CD4-positive, CD25-positive, alpha-beta regulatory T cell (primary cell): ENCODE measurements around the gene IQSEC1. TPM values are rescaled to one million over a fixed set of nuclear protein-coding genes. Genes with fewer than 3 reads are reported as not detected.
A peak's percentile ranks its signal among the peaks of the same experiment; 100 is the strongest.

Source experiments
- ATAC-seq, 2 donors: fragments of 150-1000 bp; cut with Tn5 transposase; one replicate each; pipeline ENCODE4 v1.10.0; 2021; ENCODE audit warnings: low read depth in 2 of 2, moderate number of reproducible peaks in 2 of 2, moderate library complexity in 1 of 2
- DNase-seq, 3 donors: peaks; one replicate each; pipeline versions ENCODE4 v3.0.0 to v3.0.0-alpha.2; 2012 to 2022; ENCODE audit warnings: mixed read lengths in 1 of 3
- H3K27ac ChIP-seq: one replicate; pipeline ENCODE4 v1.7.0; 2013; ENCODE audit warnings: mild to moderate bottlenecking, low read length; ENCODE audit not compliant: insufficient read depth, poor library complexity, severe bottlenecking
- H3K27me3 ChIP-seq: one replicate; pipeline ENCODE4 v1.7.0; 2013; ENCODE audit warnings: low read length; ENCODE audit not compliant: control insufficient read depth, insufficient read depth
- H3K36me3 ChIP-seq: one replicate; pipeline ENCODE4 v1.7.0; 2013; ENCODE audit warnings: mild to moderate bottlenecking, low read length, moderate library complexity; ENCODE audit not compliant: control insufficient read depth, insufficient read depth
- H3K4me1 ChIP-seq: 2 replicates; pipeline ENCODE4 v1.7.0; 2013; ENCODE audit warnings: mild to moderate bottlenecking, low read length; ENCODE audit not compliant: insufficient read depth, control insufficient read depth, poor library complexity, severe bottlenecking
- H3K4me3 ChIP-seq: one replicate; pipeline ENCODE4 v1.7.0; 2013; ENCODE audit warnings: low read depth, mild to moderate bottlenecking, low read length, moderate library complexity
- H3K9me3 ChIP-seq, 2 experiments: 1 replicate in 1 of 2; 2 replicates in 1 of 2; pipeline ENCODE4 v1.7.0; 2013; ENCODE audit warnings: low read length in 2 of 2, mild to moderate bottlenecking in 1 of 2, moderate library complexity in 1 of 2; ENCODE audit not compliant: control insufficient read depth in 2 of 2
- H3K27ac Mint-ChIP-seq, 3 donors: one replicate each; pipeline ENCODE4 v1.8.0; 2020 to 2022; ENCODE audit warnings: mild to moderate bottlenecking in 3 of 3, mixed read lengths in 3 of 3, moderate library complexity in 2 of 3
- H3K27me3 Mint-ChIP-seq: one replicate; pipeline ENCODE4 v1.8.0; 2022; ENCODE audit warnings: mild to moderate bottlenecking, mixed read lengths
- H3K36me3 Mint-ChIP-seq: one replicate; pipeline ENCODE4 v1.8.0; 2020; ENCODE audit warnings: mixed read lengths
- H3K4me1 Mint-ChIP-seq, 4 donors: one replicate each; pipeline ENCODE4 v1.8.0; 2020 to 2022; ENCODE audit warnings: mixed read lengths in 4 of 4, mild to moderate bottlenecking in 1 of 4
- H3K4me3 Mint-ChIP-seq, 4 donors: one replicate each; pipeline ENCODE4 v1.8.0; 2020 to 2022; ENCODE audit warnings: mild to moderate bottlenecking in 4 of 4, mixed read lengths in 4 of 4, moderate library complexity in 3 of 4
- H3K9me3 Mint-ChIP-seq, 7 donors: one replicate each; pipeline ENCODE4 v1.8.0; 2020 to 2022; ENCODE audit warnings: mixed read lengths in 7 of 7, mild to moderate bottlenecking in 3 of 7, moderate library complexity in 2 of 7
- polyA plus RNA-seq, 4 donors: library from polyadenylated mRNA; unstranded; fragments of 300-500 nt; fragmentation: Illumina TruSeq; gene quantifications; one replicate each; pipeline ENCODE4 v1.2.3, GENCODE V29; 2021
- total RNA-seq: library from RNA; stranded (reverse); gene quantifications from one replicate; pipeline ENCODE4 v1.2.3, GENCODE V29; 2022

Gene IQSEC1
- total and polyA plus RNA-seq, 5 donors from 2014 or later = 17.7 to 131 (median 21.1) TPM

DNA sequence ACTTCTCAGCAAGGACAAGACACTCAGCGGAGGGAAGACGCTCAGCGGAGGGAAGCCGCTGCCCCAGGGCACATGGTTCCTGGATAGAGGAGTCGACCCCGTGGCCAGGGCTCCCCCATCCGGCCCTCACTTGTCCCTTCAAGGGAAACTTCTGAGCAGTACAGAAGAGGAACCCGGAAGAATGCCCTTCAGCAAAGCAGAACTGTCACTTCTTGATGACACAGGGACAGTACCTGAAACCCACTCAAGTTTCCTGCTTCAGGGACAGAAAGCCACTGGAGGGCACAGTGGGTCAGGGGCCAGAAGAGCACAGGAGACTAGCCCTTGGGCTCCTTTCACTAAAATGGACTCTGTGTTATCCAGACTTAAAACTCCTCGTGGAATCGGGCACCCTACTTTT, 134.1 kb downstream of the IQSEC1 start:
- no peak overlapping the region for H3K4me3 Mint-ChIP-seq
- peaks cover 0 to 11% (median 6%) of the 10 kb centered on the region in 4 donors for H3K4me1 Mint-ChIP-seq
- DNase-seq (no peak), ATAC-seq (no peak)
- no peak overlapping the region for H3K4me3 ChIP-seq
- H3K27me3 ChIP-seq = no peaks in the 10 kb centered on the region
- H3K27ac Mint-ChIP-seq = peak overlapping the region in 1 of 3 donors; percentile 57
- no peak overlapping the region for H3K27ac ChIP-seq
- no peaks in the 10 kb centered on the region for H3K9me3 ChIP-seq
- no peaks in the 10 kb centered on the region for H3K4me1 ChIP-seq
- peaks cover 9% of the 10 kb centered on the region for H3K36me3 Mint-ChIP-seq
- no peaks in the 10 kb centered on the region for H3K9me3 Mint-ChIP-seq
- no peaks in the 10 kb centered on the region for H3K27me3 Mint-ChIP-seq
- peaks cover 79% of the 10 kb centered on the region for H3K36me3 ChIP-seq

DNA sequence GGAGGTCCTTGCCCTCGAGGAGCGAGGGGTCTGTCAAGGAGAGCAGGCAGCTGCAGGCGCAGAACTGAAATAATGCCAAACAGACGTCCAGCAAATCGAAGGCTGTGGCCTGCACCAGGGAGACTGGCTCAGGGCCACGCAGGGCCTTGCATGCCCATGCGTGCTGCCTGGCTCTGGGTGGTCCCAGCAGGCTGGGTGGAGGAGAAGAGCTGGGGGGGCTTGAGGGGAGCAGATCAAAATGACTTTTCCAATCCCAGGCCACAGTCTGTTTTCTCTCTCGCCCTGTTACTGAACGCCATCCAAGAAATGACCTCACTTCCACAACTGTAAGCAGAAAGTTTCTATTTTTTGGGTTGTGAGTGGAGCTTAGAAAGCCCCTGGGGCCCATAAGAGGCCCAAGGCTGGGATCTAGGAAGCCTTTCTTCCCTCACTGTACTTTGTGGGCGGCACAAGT, 134.9 kb downstream of the IQSEC1 start:
- no peak overlapping the region for H3K4me3 ChIP-seq
- H3K9me3 ChIP-seq = no peaks in the 10 kb centered on the region
- peaks cover 87% of the 10 kb centered on the region for H3K36me3 ChIP-seq
- no peak overlapping the region for H3K27ac ChIP-seq
- H3K4me1 ChIP-seq = no peaks in the 10 kb centered on the region
- Mint-ChIP-seq H3K36me3 (peaks cover 9% of the 10 kb centered on the region), H3K27ac (peak overlapping the region in 1 of 3 donors; percentile 63), H3K4me3 (no peak overlapping the region), H3K9me3 (no peaks in the 10 kb centered on the region), H3K4me1 (peaks cover 0 to 12% (median 6%) of the 10 kb centered on the region in 4 donors), H3K27me3 (no peaks in the 10 kb centered on the region)
- ATAC-seq (no peak), DNase-seq (no peak)
- no peaks in the 10 kb centered on the region for H3K27me3 ChIP-seq

DNA sequence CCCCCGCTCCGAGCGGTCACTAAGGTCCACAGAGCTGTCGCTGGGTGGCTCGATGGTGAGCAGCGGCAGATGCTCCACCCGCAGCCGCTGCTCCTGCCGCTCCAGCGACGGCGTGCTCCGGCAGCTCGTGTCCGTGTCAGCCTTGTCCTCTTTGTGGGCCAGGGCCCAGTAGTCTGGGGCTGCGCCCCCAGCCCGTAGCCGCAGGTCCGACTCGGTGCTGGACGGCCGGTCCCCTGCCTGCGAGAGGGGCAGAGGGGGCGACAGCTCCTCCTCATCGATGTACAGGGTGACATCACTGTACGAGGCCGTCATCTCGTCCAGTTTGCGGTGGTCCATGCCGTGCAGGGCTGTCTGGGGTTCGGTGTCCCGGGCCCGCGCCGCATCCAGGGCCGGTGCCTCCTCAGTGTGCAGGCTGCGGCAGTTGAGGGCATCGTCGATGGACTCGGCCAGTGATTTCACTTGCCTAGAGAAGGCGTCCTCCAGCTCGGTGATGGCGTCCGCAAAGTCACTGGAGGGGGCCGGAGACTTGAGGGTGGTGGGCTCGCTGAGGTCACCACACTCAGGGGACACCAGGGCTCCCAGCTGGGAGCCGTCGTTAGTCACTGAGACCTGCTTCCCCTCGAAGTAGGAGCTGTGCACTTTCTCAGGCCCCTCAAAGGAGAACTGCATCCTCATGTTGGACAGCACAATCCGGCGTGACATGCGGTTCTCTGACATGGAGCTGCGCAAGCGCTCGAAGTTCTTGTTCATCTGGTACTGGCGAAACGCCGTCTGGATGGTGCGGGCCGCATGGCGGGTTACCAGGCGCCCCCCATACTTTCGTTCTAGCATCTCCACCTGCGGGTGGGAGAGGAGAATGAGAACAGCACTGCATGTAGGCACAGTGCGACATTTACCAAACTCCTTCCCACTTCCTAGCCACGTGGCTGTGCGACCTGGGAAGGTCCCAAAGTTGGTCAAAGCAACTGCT, 137.1 kb downstream of the IQSEC1 start:
- DNase-seq = no peak
- Histone ChIP-seq H3K4me3 (no peak overlapping the region), H3K27ac (no peak overlapping the region), H3K9me3 (no peaks in the 10 kb centered on the region), H3K27me3 (no peaks in the 10 kb centered on the region), H3K36me3 (peaks cover 93% of the 10 kb centered on the region), H3K4me1 (no peaks in the 10 kb centered on the region)
- Mint-ChIP-seq H3K4me3 (no peak overlapping the region), H3K27me3 (no peaks in the 10 kb centered on the region), H3K9me3 (no peaks in the 10 kb centered on the region), H3K4me1 (peaks cover 0 to 17% (median 6%) of the 10 kb centered on the region in 4 donors), H3K27ac (no peak overlapping the region), H3K36me3 (peaks cover 5% of the 10 kb centered on the region)
- ATAC-seq = no peak

DNA sequence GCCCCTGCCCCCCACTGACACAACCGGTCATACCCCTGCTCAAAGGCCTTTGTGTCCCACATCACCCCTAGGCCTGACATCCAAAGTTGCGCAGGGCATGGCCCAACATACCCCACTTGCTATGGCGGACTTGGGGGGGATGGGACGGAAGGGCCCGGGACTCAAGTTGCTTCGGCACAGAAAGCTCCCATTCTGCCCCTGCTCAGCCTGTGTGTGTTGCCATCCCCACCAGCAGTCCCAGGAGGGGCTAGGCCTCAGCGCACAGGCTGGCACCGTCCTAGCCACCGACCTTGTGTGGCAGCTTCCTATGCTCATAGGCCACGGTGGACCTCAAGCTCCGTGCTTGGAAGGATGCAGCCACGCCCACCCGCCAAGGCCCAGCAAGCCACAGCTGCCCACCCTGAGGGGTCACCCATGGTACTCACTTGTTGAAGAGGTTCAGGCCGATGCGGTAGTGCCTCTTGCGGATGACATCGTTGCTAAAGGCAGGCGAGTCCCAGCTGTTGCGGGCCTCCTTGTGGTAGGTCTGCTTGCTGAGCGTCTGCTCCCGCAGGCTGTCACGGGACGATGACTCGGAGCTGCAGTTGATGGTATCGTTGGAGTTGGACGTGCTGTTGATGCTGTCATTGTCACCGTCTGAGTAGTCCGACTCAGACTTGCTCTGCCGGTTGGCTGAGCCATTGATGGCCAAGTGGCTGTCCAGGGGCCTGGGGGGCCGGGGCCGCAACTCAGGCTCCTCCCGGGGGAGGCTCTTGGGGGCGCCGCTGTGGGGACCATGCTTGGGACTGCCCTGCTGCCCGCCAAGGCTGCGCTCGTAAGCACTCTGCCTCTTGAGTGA, 138.0 kb downstream of the IQSEC1 start:
- peaks cover 90% of the 10 kb centered on the region for H3K36me3 ChIP-seq
- H3K4me1 ChIP-seq = no peaks in the 10 kb centered on the region
- Mint-ChIP-seq H3K27me3 (no peaks in the 10 kb centered on the region), H3K9me3 (no peaks in the 10 kb centered on the region), H3K4me3 (no peak overlapping the region), H3K4me1 (peaks cover 0 to 18% (median 7%) of the 10 kb centered on the region in 4 donors), H3K36me3 (peaks cover 5% of the 10 kb centered on the region), H3K27ac (no peak overlapping the region)
- ATAC-seq (no peak), DNase-seq (no peak)
- H3K27me3 ChIP-seq = no peaks in the 10 kb centered on the region
- no peaks in the 10 kb centered on the region for H3K9me3 ChIP-seq
- no peak overlapping the region for H3K4me3 ChIP-seq
- H3K27ac ChIP-seq = no peak overlapping the region

DNA sequence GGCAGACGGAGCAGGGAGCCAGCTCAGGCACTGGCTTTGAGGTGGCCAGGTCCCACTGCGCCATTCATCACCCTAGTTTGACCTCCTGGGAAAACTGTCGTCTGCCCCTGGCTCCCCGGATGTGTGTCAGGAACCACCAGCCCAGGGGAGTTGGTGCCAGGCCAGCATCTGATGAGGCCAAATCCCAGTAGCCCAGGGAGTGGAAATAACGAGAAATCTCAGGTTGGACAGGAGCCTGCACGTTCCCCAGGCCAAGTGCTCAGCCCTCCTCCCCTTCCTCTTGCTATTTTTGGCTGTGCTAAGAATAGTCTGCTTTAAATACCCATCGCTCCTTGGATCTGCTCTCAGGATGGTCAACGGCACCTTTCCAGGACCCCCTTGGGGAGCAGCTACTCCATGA, 138.8 kb downstream of the IQSEC1 start:
- peak overlapping the region in 1 of 3 donors; percentile 51 for H3K27ac Mint-ChIP-seq
- H3K4me3 Mint-ChIP-seq = no peak overlapping the region
- Histone ChIP-seq H3K4me3 (no peak overlapping the region), H3K4me1 (no peaks in the 10 kb centered on the region), H3K27ac (no peak overlapping the region), H3K36me3 (peaks cover 90% of the 10 kb centered on the region), H3K27me3 (no peaks in the 10 kb centered on the region), H3K9me3 (no peaks in the 10 kb centered on the region)
- peaks cover 9% of the 10 kb centered on the region for H3K36me3 Mint-ChIP-seq
- DNase-seq (no peak), ATAC-seq (no peak)
- no peaks in the 10 kb centered on the region for H3K9me3 Mint-ChIP-seq
- H3K27me3 Mint-ChIP-seq = no peaks in the 10 kb centered on the region
- H3K4me1 Mint-ChIP-seq = peaks cover 0 to 19% (median 5%) of the 10 kb centered on the region in 4 donors

DNA sequence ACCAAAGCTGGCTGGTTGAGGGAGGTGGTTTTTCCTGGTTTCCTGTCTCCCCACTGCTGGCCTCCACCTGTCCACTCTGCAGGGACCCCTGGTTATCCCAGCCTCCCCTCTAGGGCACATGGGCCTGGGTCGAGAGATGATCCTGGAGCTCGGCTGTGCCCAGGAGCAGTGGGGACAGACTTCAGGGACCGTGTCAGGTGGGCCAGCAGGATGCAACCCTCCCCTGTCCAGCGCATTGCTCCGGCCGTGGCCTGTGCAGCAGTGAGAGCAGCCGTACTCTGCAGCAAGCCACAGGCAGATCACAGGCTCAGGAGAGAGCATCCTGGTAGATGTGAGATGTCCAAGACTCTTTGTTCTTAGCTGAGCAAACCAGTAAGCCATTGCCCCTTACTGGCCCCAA, 139.3 kb downstream of the IQSEC1 start:
- no peak for DNase-seq
- Histone ChIP-seq H3K27ac (no peak overlapping the region), H3K4me3 (no peak overlapping the region), H3K27me3 (no peaks in the 10 kb centered on the region), H3K36me3 (peaks cover 90% of the 10 kb centered on the region), H3K9me3 (no peaks in the 10 kb centered on the region), H3K4me1 (no peaks in the 10 kb centered on the region)
- Mint-ChIP-seq H3K4me1 (peaks cover 0 to 20% (median 4%) of the 10 kb centered on the region in 4 donors), H3K4me3 (no peak overlapping the region), H3K27ac (peak overlapping the region in 1 of 3 donors; percentile 48), H3K36me3 (peaks cover 11% of the 10 kb centered on the region), H3K27me3 (no peaks in the 10 kb centered on the region), H3K9me3 (no peaks in the 10 kb centered on the region)
- ATAC-seq = no peak

DNA sequence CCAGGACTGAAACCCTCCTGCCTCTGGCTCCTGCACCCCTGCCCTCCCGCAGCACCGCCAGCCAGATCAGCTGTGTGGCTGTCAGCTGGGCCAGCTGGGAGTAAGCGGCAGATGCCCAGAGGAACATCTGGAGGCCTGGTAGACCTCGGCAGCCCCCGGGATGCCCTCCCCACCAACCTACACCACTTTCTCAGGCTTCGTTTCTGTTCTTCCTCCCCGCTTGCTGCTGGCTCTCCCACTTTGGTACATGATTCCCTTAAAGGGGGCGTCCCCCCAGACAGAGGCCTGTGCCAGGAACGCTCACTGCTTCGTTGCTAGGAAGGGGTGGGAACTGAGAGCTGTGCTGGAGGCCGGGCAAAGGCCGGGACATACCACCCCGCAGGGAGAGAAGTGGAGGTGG, 140.5 kb downstream of the IQSEC1 start:
- Histone ChIP-seq H3K27ac (no peak overlapping the region), H3K4me1 (no peaks in the 10 kb centered on the region), H3K9me3 (no peaks in the 10 kb centered on the region), H3K27me3 (no peaks in the 10 kb centered on the region), H3K36me3 (peaks cover 86% of the 10 kb centered on the region), H3K4me3 (no peak overlapping the region)
- Mint-ChIP-seq H3K27me3 (no peaks in the 10 kb centered on the region), H3K36me3 (peaks cover 13% of the 10 kb centered on the region), H3K4me1 (peaks cover 0 to 23% (median 4%) of the 10 kb centered on the region in 4 donors), H3K27ac (peak overlapping the region in 1 of 3 donors; percentile 49), H3K4me3 (no peak overlapping the region), H3K9me3 (no peaks in the 10 kb centered on the region)
- DNase-seq = no peak
- ATAC-seq = no peak
